Measurements from ENCODE around the gene OST4. TPM values are rescaled to one million over a fixed set of nuclear protein-coding genes. Genes with fewer than 3 reads are reported as not detected.
"Not testable (repeated sequence)": the region's sequence is repeated elsewhere in the genome, so short reads cannot be mapped to it uniquely, and the experiment has no call there.

The OST4 gene
- total and polyA plus RNA-seq, 2 donors = 388 to 516 TPM

- not testable (repeated sequence) for H3K9me3 ChIP-seq (ENCODE audit: control insufficient read depth in 2 of 2, insufficient read depth in 1 of 2, low read length in 1 of 2); H3K4me1 ChIP-seq (ENCODE audit: control insufficient read depth in 2 of 2, insufficient read depth in 2 of 2, low read length in 2 of 2)
- 79% methylated on average over 24 of the region's 24 CpGs for WGBS
Measured at GRCh38 chr2:27110603-27111352, 39.3 kb upstream of the OST4 start.

GRCh38 chr2:27109083-27109482 is 37.6 kb upstream of the OST4 start:
- H3K4me1 ChIP-seq (ENCODE audit: control insufficient read depth in 2 of 2, insufficient read depth in 2 of 2, low read length in 2 of 2) = no peaks in the 10 kb centered on the region
- WGBS = 95% methylated on average over 3 of the region's 3 CpGs
- H3K27me3 ChIP-seq (ENCODE audit: control insufficient read depth in 2 of 2, insufficient read depth in 1 of 2, low read length in 1 of 2) = peaks cover 0 to 8% of the 10 kb centered on the region in 2 donors
- no peak overlapping the region for H3K4me3 ChIP-seq (ENCODE audit: low read length in 2 of 2)
- H3K27ac ChIP-seq (ENCODE audit: low read depth in 1 of 2, low read length in 1 of 2) = no peak overlapping the region
- DNase-seq (ENCODE audit: low read depth in 6 of 9, low spot score in 9 of 9) = no peak
- H3K36me3 ChIP-seq (ENCODE audit: control insufficient read depth in 2 of 2, insufficient read depth in 2 of 2, low read length in 1 of 2) = no peaks in the 10 kb centered on the region
- no peaks in the 10 kb centered on the region for H3K9me3 ChIP-seq (ENCODE audit: control insufficient read depth in 2 of 2, insufficient read depth in 1 of 2, low read length in 1 of 2)

More at GRCh38 chr2:27110603-27111352, 39.3 kb upstream of the OST4 start:
- DNase-seq (ENCODE audit: low read depth in 6 of 9, low spot score in 9 of 9); H3K36me3 ChIP-seq (ENCODE audit: control insufficient read depth in 2 of 2, insufficient read depth in 2 of 2, low read length in 1 of 2); H3K4me3 ChIP-seq (ENCODE audit: low read length in 2 of 2); H3K27ac ChIP-seq (ENCODE audit: low read depth in 1 of 2, low read length in 1 of 2): not testable (repeated sequence)
- H3K27me3 ChIP-seq (ENCODE audit: control insufficient read depth in 2 of 2, insufficient read depth in 1 of 2, low read length in 1 of 2) = peaks cover 0 to 15% of the 10 kb centered on the region in 2 donors

- no peaks in the 10 kb centered on the region for H3K36me3 ChIP-seq (ENCODE audit: control insufficient read depth in 2 of 2, insufficient read depth in 2 of 2, low read length in 1 of 2)
- no peaks in the 10 kb centered on the region for H3K9me3 ChIP-seq (ENCODE audit: control insufficient read depth in 2 of 2, insufficient read depth in 1 of 2, low read length in 1 of 2)
- DNase-seq (ENCODE audit: low read depth in 6 of 9, low spot score in 9 of 9) = no peak
- H3K4me3 ChIP-seq (ENCODE audit: low read length in 2 of 2) = no peak overlapping the region
- 98% methylated on average over 2 of the region's 2 CpGs for WGBS
- no peak overlapping the region for H3K27ac ChIP-seq (ENCODE audit: low read depth in 1 of 2, low read length in 1 of 2)
- peaks cover 0 to 5% of the 10 kb centered on the region in 2 donors for H3K27me3 ChIP-seq (ENCODE audit: control insufficient read depth in 2 of 2, insufficient read depth in 1 of 2, low read length in 1 of 2)
- no peaks in the 10 kb centered on the region for H3K4me1 ChIP-seq (ENCODE audit: control insufficient read depth in 2 of 2, insufficient read depth in 2 of 2, low read length in 2 of 2)
Measured at GRCh38 chr2:27108221-27108620, 36.8 kb upstream of the OST4 start.

GRCh38 chr2:27105981-27106380 is 34.5 kb upstream of the OST4 start:
- peaks cover 0 to 9% of the 10 kb centered on the region in 2 donors for H3K27me3 ChIP-seq (ENCODE audit: control insufficient read depth in 2 of 2, insufficient read depth in 1 of 2, low read length in 1 of 2)
- H3K36me3 ChIP-seq (ENCODE audit: control insufficient read depth in 2 of 2, insufficient read depth in 2 of 2, low read length in 1 of 2) = no peaks in the 10 kb centered on the region
- H3K27ac ChIP-seq (ENCODE audit: low read depth in 1 of 2, low read length in 1 of 2) = no peak overlapping the region
- H3K4me1 ChIP-seq (ENCODE audit: control insufficient read depth in 2 of 2, insufficient read depth in 2 of 2, low read length in 2 of 2) = no peaks in the 10 kb centered on the region
- DNase-seq (ENCODE audit: low read depth in 6 of 9, low spot score in 9 of 9) = no peak
- 89% methylated on average over 3 of the region's 3 CpGs for WGBS
- no peaks in the 10 kb centered on the region for H3K9me3 ChIP-seq (ENCODE audit: control insufficient read depth in 2 of 2, insufficient read depth in 1 of 2, low read length in 1 of 2)
- H3K4me3 ChIP-seq (ENCODE audit: low read length in 2 of 2) = no peak overlapping the region

- H3K27me3 ChIP-seq (ENCODE audit: control insufficient read depth in 2 of 2, insufficient read depth in 1 of 2, low read length in 1 of 2) = peaks cover 0 to 4% of the 10 kb centered on the region in 2 donors
- DNase-seq (ENCODE audit: low read depth in 6 of 9, low spot score in 9 of 9) = no peak
- 94% methylated on average over 5 of the region's 5 CpGs for WGBS
- no peaks in the 10 kb centered on the region for H3K9me3 ChIP-seq (ENCODE audit: control insufficient read depth in 2 of 2, insufficient read depth in 1 of 2, low read length in 1 of 2)
- H3K4me3 ChIP-seq (ENCODE audit: low read length in 2 of 2) = no peak overlapping the region
- H3K27ac ChIP-seq (ENCODE audit: low read depth in 1 of 2, low read length in 1 of 2) = no peak overlapping the region
- H3K36me3 ChIP-seq (ENCODE audit: control insufficient read depth in 2 of 2, insufficient read depth in 2 of 2, low read length in 1 of 2) = no peaks in the 10 kb centered on the region
- H3K4me1 ChIP-seq (ENCODE audit: control insufficient read depth in 2 of 2, insufficient read depth in 2 of 2, low read length in 2 of 2) = no peaks in the 10 kb centered on the region
Measured at GRCh38 chr2:27102329-27102728, 30.9 kb upstream of the OST4 start.

GRCh38 chr2:27100036-27100435 is 28.6 kb upstream of the OST4 start:
- 96% methylated on average over 10 of the region's 10 CpGs for WGBS
- no peak for DNase-seq (ENCODE audit: low read depth in 6 of 9, low spot score in 9 of 9)

GRCh38 chr2:27099334-27099955 is 28.0 kb upstream of the OST4 start:
- H3K27me3 ChIP-seq (ENCODE audit: control insufficient read depth in 2 of 2, insufficient read depth in 1 of 2, low read length in 1 of 2) = peaks cover 0 to 4% of the 10 kb centered on the region in 2 donors
- no peaks in the 10 kb centered on the region for H3K9me3 ChIP-seq (ENCODE audit: control insufficient read depth in 2 of 2, insufficient read depth in 1 of 2, low read length in 1 of 2)
- H3K27ac ChIP-seq (ENCODE audit: low read depth in 1 of 2, low read length in 1 of 2) = no peak overlapping the region
- H3K36me3 ChIP-seq (ENCODE audit: control insufficient read depth in 2 of 2, insufficient read depth in 2 of 2, low read length in 1 of 2) = no peaks in the 10 kb centered on the region
- peaks cover 4 to 11% of the 10 kb centered on the region in 2 donors for H3K4me1 ChIP-seq (ENCODE audit: control insufficient read depth in 2 of 2, insufficient read depth in 2 of 2, low read length in 2 of 2)
- WGBS = 96% methylated on average over 19 of the region's 19 CpGs
- no peak overlapping the region for H3K4me3 ChIP-seq (ENCODE audit: low read length in 2 of 2)
- no peak for DNase-seq (ENCODE audit: low read depth in 6 of 9, low spot score in 9 of 9)

More at GRCh38 chr2:27100036-27100435, 28.6 kb upstream of the OST4 start:
- Histone ChIP-seq H3K36me3 (ENCODE audit: control insufficient read depth in 2 of 2, insufficient read depth in 2 of 2, low read length in 1 of 2) (no peaks in the 10 kb centered on the region), H3K27ac (ENCODE audit: low read depth in 1 of 2, low read length in 1 of 2) (no peak overlapping the region), H3K4me1 (ENCODE audit: control insufficient read depth in 2 of 2, insufficient read depth in 2 of 2, low read length in 2 of 2) (peaks cover 4 to 11% of the 10 kb centered on the region in 2 donors), H3K4me3 (ENCODE audit: low read length in 2 of 2) (no peak overlapping the region), H3K27me3 (ENCODE audit: control insufficient read depth in 2 of 2, insufficient read depth in 1 of 2, low read length in 1 of 2) (peaks cover 0 to 4% of the 10 kb centered on the region in 2 donors), H3K9me3 (ENCODE audit: control insufficient read depth in 2 of 2, insufficient read depth in 1 of 2, low read length in 1 of 2) (no peaks in the 10 kb centered on the region)

GRCh38 chr2:27097341-27097740 is 25.9 kb upstream of the OST4 start:
- 96% methylated on average over 14 of the region's 14 CpGs for WGBS
- H3K36me3 ChIP-seq (ENCODE audit: control insufficient read depth in 2 of 2, insufficient read depth in 2 of 2, low read length in 1 of 2) = no peaks in the 10 kb centered on the region
- H3K27me3 ChIP-seq (ENCODE audit: control insufficient read depth in 2 of 2, insufficient read depth in 1 of 2, low read length in 1 of 2) = peaks cover 0 to 2% of the 10 kb centered on the region in 2 donors
- no peaks in the 10 kb centered on the region for H3K9me3 ChIP-seq (ENCODE audit: control insufficient read depth in 2 of 2, insufficient read depth in 1 of 2, low read length in 1 of 2)
- DNase-seq (ENCODE audit: low read depth in 6 of 9, low spot score in 9 of 9) = no peak
- H3K27ac ChIP-seq (ENCODE audit: low read depth in 1 of 2, low read length in 1 of 2) = no peak overlapping the region
- no peak overlapping the region for H3K4me3 ChIP-seq (ENCODE audit: low read length in 2 of 2)
- peaks cover 4 to 11% of the 10 kb centered on the region in 2 donors for H3K4me1 ChIP-seq (ENCODE audit: control insufficient read depth in 2 of 2, insufficient read depth in 2 of 2, low read length in 2 of 2)

- 94% methylated on average over 3 of the region's 3 CpGs for WGBS
- no peak for DNase-seq (ENCODE audit: low read depth in 6 of 9, low spot score in 9 of 9)
- H3K4me3 ChIP-seq (ENCODE audit: low read length in 2 of 2) = no peak overlapping the region
- no peaks in the 10 kb centered on the region for H3K36me3 ChIP-seq (ENCODE audit: control insufficient read depth in 2 of 2, insufficient read depth in 2 of 2, low read length in 1 of 2)
- H3K9me3 ChIP-seq (ENCODE audit: control insufficient read depth in 2 of 2, insufficient read depth in 1 of 2, low read length in 1 of 2) = no peaks in the 10 kb centered on the region
- no peak overlapping the region for H3K27ac ChIP-seq (ENCODE audit: low read depth in 1 of 2, low read length in 1 of 2)
- peaks cover 4 to 11% of the 10 kb centered on the region in 2 donors for H3K4me1 ChIP-seq (ENCODE audit: control insufficient read depth in 2 of 2, insufficient read depth in 2 of 2, low read length in 2 of 2)
- H3K27me3 ChIP-seq (ENCODE audit: control insufficient read depth in 2 of 2, insufficient read depth in 1 of 2, low read length in 1 of 2) = no peaks in the 10 kb centered on the region
Measured at GRCh38 chr2:27096748-27097297, 25.4 kb upstream of the OST4 start.
